ENCODE data around the gene DSEL. TPM values are rescaled to one million over a fixed set of nuclear protein-coding genes. Genes with fewer than 3 reads are reported as not detected.
A peak's percentile ranks its signal among the peaks of the same experiment; 100 is the strongest.

DSEL gene
- total RNA-seq, 1 donor from 2014 or later, result 105 TPM

- H3K27ac Mint-ChIP-seq (ENCODE audit: unreplicated experiment), result peak overlapping the region; percentile 36
- no peak for DNase-seq (ENCODE audit: extremely low spot score, unreplicated experiment)
- TF ChIP-seq, protein P1, sequence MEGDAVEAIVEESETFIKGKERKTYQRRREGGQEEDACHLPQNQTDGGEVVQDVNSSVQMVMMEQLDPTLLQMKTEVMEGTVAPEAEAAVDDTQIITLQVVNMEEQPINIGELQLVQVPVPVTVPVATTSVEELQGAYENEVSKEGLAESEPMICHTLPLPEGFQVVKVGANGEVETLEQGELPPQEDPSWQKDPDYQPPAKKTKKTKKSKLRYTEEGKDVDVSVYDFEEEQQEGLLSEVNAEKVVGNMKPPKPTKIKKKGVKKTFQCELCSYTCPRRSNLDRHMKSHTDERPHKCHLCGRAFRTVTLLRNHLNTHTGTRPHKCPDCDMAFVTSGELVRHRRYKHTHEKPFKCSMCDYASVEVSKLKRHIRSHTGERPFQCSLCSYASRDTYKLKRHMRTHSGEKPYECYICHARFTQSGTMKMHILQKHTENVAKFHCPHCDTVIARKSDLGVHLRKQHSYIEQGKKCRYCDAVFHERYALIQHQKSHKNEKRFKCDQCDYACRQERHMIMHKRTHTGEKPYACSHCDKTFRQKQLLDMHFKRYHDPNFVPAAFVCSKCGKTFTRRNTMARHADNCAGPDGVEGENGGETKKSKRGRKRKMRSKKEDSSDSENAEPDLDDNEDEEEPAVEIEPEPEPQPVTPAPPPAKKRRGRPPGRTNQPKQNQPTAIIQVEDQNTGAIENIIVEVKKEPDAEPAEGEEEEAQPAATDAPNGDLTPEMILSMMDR (IDR thresholded peaks at IDR 0.05), result no peak
- peaks cover 27% of the 10 kb centered on the region for H3K4me1 Mint-ChIP-seq (ENCODE audit: unreplicated experiment)
- H3K27me3 Mint-ChIP-seq (ENCODE audit: unreplicated experiment), result no peaks in the 10 kb centered on the region
- peaks cover 25% of the 10 kb centered on the region for H3K36me3 Mint-ChIP-seq (ENCODE audit: unreplicated experiment)
- peaks cover 8% of the 10 kb centered on the region for H3K9me3 Mint-ChIP-seq (ENCODE audit: unreplicated experiment)
- H3K4me3 Mint-ChIP-seq (ENCODE audit: unreplicated experiment), result no peak overlapping the region
Measured at GRCh38 chr18:67504739-67505138, 11.8 kb downstream of the DSEL start.

DNA sequence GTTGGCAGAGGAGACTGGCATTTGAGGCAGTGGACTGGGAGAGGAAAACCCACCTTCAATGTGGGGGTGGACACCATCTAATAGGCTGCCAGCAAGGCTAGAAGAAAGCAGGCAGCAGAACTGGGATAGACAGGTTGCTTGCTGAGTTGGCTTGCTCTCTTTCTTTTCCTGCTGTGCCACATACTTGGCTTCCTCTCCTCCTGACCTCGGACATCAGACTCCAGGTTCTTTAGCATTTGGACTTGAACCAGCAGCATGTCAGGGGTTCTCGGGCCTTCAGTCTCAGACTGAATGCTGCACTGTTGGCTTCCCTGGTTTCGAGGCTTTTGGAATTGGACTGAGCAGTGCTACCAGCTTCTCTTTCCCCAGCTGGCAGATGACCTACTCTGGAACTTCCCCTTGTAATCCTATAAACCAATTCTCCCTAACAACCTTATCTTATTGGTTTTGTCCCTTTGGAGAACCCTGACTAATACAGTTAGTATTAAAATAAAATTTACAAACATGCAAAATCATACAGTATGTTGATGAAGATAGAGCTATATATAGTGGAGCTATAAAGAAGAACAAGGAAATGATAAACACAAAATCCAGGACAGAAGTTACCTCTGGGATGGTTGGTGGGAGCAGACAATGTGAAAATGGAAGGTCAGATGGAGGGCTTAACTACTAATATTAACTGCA lies 15.9 kb downstream of the DSEL start:
- peaks cover 2% of the 10 kb centered on the region for H3K9me3 Mint-ChIP-seq (ENCODE audit: unreplicated experiment)
- H3K27me3 Mint-ChIP-seq (ENCODE audit: unreplicated experiment), result no peaks in the 10 kb centered on the region
- H3K36me3 Mint-ChIP-seq (ENCODE audit: unreplicated experiment), result peaks cover 7% of the 10 kb centered on the region
- H3K4me1 Mint-ChIP-seq (ENCODE audit: unreplicated experiment), result peaks cover 19% of the 10 kb centered on the region
- TF ChIP-seq, protein P1 (IDR thresholded peaks at IDR 0.05), result no peak
- no peak overlapping the region for H3K4me3 Mint-ChIP-seq (ENCODE audit: unreplicated experiment)
- peak overlapping the region; percentile 24 for H3K27ac Mint-ChIP-seq (ENCODE audit: unreplicated experiment)
- DNase-seq (ENCODE audit: extremely low spot score, unreplicated experiment), result no peak

GRCh38 chr18:67496469-67496868 lies 20.1 kb downstream of the DSEL start:
- Mint-ChIP-seq H3K27ac (ENCODE audit: unreplicated experiment) (no peak overlapping the region), H3K36me3 (ENCODE audit: unreplicated experiment) (peaks cover 3% of the 10 kb centered on the region), H3K4me1 (ENCODE audit: unreplicated experiment) (peaks cover 34% of the 10 kb centered on the region), H3K4me3 (ENCODE audit: unreplicated experiment) (no peak overlapping the region), H3K9me3 (ENCODE audit: unreplicated experiment) (no peaks in the 10 kb centered on the region), H3K27me3 (ENCODE audit: unreplicated experiment) (no peaks in the 10 kb centered on the region)
- TF ChIP-seq, protein P1 (IDR thresholded peaks at IDR 0.05), result no peak
- no peak for DNase-seq (ENCODE audit: extremely low spot score, unreplicated experiment)

GRCh38 chr18:67486534-67486933 lies 30.0 kb downstream of the DSEL start:
- H3K4me1 Mint-ChIP-seq (ENCODE audit: unreplicated experiment), result peaks cover 17% of the 10 kb centered on the region
- no peak overlapping the region for H3K27ac Mint-ChIP-seq (ENCODE audit: unreplicated experiment)
- no peaks in the 10 kb centered on the region for H3K27me3 Mint-ChIP-seq (ENCODE audit: unreplicated experiment)
- peaks cover 7% of the 10 kb centered on the region for H3K36me3 Mint-ChIP-seq (ENCODE audit: unreplicated experiment)
- TF ChIP-seq, protein P1 (IDR thresholded peaks at IDR 0.05), result no peak
- no peak for DNase-seq (ENCODE audit: extremely low spot score, unreplicated experiment)
- H3K9me3 Mint-ChIP-seq (ENCODE audit: unreplicated experiment), result no peaks in the 10 kb centered on the region
- H3K4me3 Mint-ChIP-seq (ENCODE audit: unreplicated experiment), result no peak overlapping the region

DNA sequence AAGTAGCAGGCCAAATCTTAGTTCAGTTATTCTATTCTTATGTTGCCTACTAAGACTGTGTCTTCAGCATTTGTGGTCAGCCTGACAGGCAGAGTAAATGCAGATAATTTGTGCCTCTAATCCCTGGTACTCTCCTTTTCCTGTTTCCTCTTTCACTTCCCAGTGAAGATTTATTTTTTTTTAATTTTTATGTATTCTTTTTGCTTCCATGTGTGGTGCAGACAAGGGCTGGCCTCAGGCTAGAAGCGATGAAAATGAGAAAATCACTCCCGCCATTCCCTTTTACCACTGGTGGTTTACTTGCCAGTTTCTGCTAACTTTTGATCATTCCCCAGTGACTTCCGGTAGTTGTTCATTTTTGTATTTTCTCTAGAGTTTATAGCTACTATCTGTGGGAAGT lies 30.9 kb downstream of the DSEL start:
- Mint-ChIP-seq H3K4me3 (ENCODE audit: unreplicated experiment) (no peak overlapping the region), H3K27me3 (ENCODE audit: unreplicated experiment) (no peaks in the 10 kb centered on the region), H3K9me3 (ENCODE audit: unreplicated experiment) (no peaks in the 10 kb centered on the region), H3K27ac (ENCODE audit: unreplicated experiment) (no peak overlapping the region), H3K36me3 (ENCODE audit: unreplicated experiment) (peaks cover 7% of the 10 kb centered on the region), H3K4me1 (ENCODE audit: unreplicated experiment) (peaks cover 17% of the 10 kb centered on the region)
- DNase-seq (ENCODE audit: extremely low spot score, unreplicated experiment), result no peak
- TF ChIP-seq, protein P1 (IDR thresholded peaks at IDR 0.05), result no peak

Data from osteocyte (in vitro differentiated cells).